ENCODE measurements around the gene L3MBTL3. TPM values are rescaled to one million over a fixed set of nuclear protein-coding genes. Genes with fewer than 3 reads are reported as not detected.
"Not testable (repeated sequence)": the region's sequence is repeated elsewhere in the genome, so short reads cannot be mapped to it uniquely, and the experiment has no call there.

The L3MBTL3 gene
- polyA plus RNA-seq, 1 donor: 21.4 TPM

GRCh38 chr6:130136798-130137197 lies 118.4 kb downstream of the L3MBTL3 start:
- no peak for DNase-seq

GRCh38 chr6:130138116-130138908 lies 119.9 kb downstream of the L3MBTL3 start:
- no peak for DNase-seq

- DNase-seq: no peak
Observed at GRCh38 chr6:130138909-130139242, 120.5 kb downstream of the L3MBTL3 start.

GRCh38 chr6:130140084-130140483 lies 121.7 kb downstream of the L3MBTL3 start:
- DNase-seq: no peak

- DNase-seq: no peak
Observed at GRCh38 chr6:130143709-130144108, 125.3 kb downstream of the L3MBTL3 start.

GRCh38 chr6:130147111-130147510 lies 128.7 kb downstream of the L3MBTL3 start:
- DNase-seq: no peak

- no peak for DNase-seq
Observed at GRCh38 chr6:130148181-130148580, 129.8 kb downstream of the L3MBTL3 start.

- not testable (repeated sequence) for DNase-seq
Observed at GRCh38 chr6:130149016-130149415, 130.6 kb downstream of the L3MBTL3 start.

- DNase-seq: no peak
Observed at GRCh38 chr6:130150906-130151305, 132.5 kb downstream of the L3MBTL3 start.

- DNase-seq: no peak
Observed at GRCh38 chr6:130152908-130153510, 134.6 kb downstream of the L3MBTL3 start.

- no peak for DNase-seq
Observed at GRCh38 chr6:130156908-130157307, 138.5 kb downstream of the L3MBTL3 start.

- no peak for DNase-seq
Observed at GRCh38 chr6:130158056-130158455, 139.7 kb downstream of the L3MBTL3 start.

- DNase-seq: no peak
Observed at GRCh38 chr6:130158548-130158947, 140.2 kb downstream of the L3MBTL3 start.

- no peak for DNase-seq
Observed at GRCh38 chr6:130159956-130160355, 141.6 kb downstream of the L3MBTL3 start.

- peak; percentile 44 for DNase-seq
Observed at GRCh38 chr6:130161683-130162404, 143.5 kb downstream of the L3MBTL3 start.

GRCh38 chr6:130162421-130162820 lies 144.0 kb downstream of the L3MBTL3 start:
- DNase-seq: no peak

GRCh38 chr6:130163266-130163665 lies 144.9 kb downstream of the L3MBTL3 start:
- no peak for DNase-seq

- DNase-seq: no peak
Observed at GRCh38 chr6:130164251-130164650, 145.9 kb downstream of the L3MBTL3 start.

GRCh38 chr6:130167655-130168054 lies 149.3 kb downstream of the L3MBTL3 start:
- DNase-seq: no peak

- DNase-seq: not testable (repeated sequence)
Observed at GRCh38 chr6:130170160-130170559, 151.8 kb downstream of the L3MBTL3 start.

GRCh38 chr6:130173377-130174004 lies 155.1 kb downstream of the L3MBTL3 start:
- not testable (repeated sequence) for DNase-seq

GRCh38 chr6:130176378-130176777 lies 158.0 kb downstream of the L3MBTL3 start:
- DNase-seq: no peak

GRCh38 chr6:130178692-130179091 lies 160.3 kb downstream of the L3MBTL3 start:
- no peak for DNase-seq
